RWPE2 (cell line): ENCODE results near the gene LIMK1.
"Not testable (repeated sequence)": the region's sequence is repeated elsewhere in the genome, so short reads cannot be mapped to it uniquely, and the experiment has no call there.

Source experiments
- ATAC-seq: fragments of 200-7000 bp; cut with Tn5 transposase; 3 replicates; pipeline ENCODE4 v1.9.1; 2021; ENCODE audit warnings: low read depth
- DNase-seq: peaks from one replicate; pipeline ENCODE4 v3.0.0-alpha.2; 2020; ENCODE audit warnings: low spot score
- H3K27ac ChIP-seq: fragments of 450-650 bp; 2 replicates; pipeline ENCODE4 v1.5.1; 2017; ENCODE audit warnings: mild to moderate bottlenecking; ENCODE audit not compliant: poor library complexity, severe bottlenecking
- H3K27me3 ChIP-seq: fragments of 250-450 bp; sonication (Bioruptor Pico); 2 replicates; pipeline ENCODE4 v1.5.1; 2021; ENCODE audit warnings: mild to moderate bottlenecking, moderate library complexity; ENCODE audit not compliant: insufficient read depth, poor library complexity, severe bottlenecking
- H3K36me3 ChIP-seq: fragments of 250-450 bp; sonication (Bioruptor Pico); 2 replicates; pipeline ENCODE4 v1.5.1; 2020; ENCODE audit warnings: low read depth, mild to moderate bottlenecking, moderate library complexity
- H3K4me1 ChIP-seq: fragments of 250-450 bp; sonication (Bioruptor Pico); 2 replicates; pipeline ENCODE4 v1.5.1; 2021; ENCODE audit warnings: mild to moderate bottlenecking, moderate library complexity; ENCODE audit not compliant: insufficient read depth, poor library complexity, severe bottlenecking
- H3K4me3 ChIP-seq: fragments of 250-450 bp; sonication (Bioruptor Pico); 2 replicates; pipeline ENCODE4 v1.5.1; 2021; ENCODE audit warnings: mild to moderate bottlenecking, moderate library complexity; ENCODE audit not compliant: severe bottlenecking
- H3K9me3 ChIP-seq: fragments of 250-450 bp; sonication (Bioruptor Pico); 2 replicates; pipeline ENCODE4 v1.5.1; 2021; ENCODE audit warnings: mild to moderate bottlenecking, moderate library complexity; ENCODE audit not compliant: severe bottlenecking
- TF ChIP-seq, protein P1 (sequence below): fragments of 450-650 bp; IDR thresholded peaks from one replicate; pipeline ENCODE4 v1.5.1; 2017; ENCODE audit warnings: mild to moderate bottlenecking, moderate library complexity; ENCODE audit not compliant: poor library complexity, severe bottlenecking

The LIMK1 gene

DNA sequence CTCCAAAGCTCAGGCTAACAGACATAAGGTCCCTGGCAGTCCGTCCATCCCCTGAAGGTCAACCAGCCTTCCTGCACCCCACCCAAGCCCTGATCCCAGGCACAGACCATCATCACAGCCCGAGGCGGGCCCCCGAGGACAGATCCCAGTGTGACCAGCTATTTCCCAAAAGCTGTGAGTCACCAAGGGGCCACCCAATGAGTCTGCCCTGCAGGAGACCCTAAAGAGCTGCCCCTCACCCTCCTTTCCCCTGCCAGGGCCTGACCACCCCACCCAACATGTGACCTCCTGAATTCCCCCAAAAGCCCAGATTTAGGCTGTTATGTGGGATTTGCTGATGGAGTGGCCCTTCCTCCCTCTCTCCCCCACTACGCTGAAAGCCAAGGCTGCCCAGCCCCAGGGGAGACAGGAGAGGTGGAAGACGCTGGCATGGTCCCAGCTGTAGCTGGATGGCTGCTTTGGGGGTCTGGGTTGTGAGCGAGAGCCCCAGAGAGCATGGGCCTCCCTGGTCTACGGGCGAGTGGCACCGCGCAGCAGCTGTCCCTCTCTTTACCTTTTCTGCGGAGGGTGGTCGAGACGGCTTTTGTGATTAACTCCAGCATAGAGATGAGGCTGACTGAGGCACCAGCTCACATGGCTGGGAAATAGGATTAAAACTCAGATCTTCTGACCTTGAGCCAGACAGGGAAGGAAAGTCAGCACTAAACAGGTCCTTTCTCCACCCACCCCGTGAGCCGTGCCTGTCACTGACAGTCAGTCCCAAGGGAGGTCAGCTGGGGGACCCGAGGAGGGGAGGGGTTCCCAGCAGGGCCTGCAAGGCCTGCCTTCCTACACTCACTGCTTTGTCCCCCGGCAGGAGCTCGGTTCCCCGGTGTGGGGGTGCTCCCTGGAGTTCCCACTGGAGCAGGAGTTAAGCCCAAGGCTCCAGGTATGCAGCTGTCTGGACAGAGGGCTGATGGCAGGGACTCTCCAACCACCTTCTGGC is 38.9 kb upstream of the LIMK1 start:
- Histone ChIP-seq H3K27ac (no peak overlapping the region), H3K9me3 (no peaks in the 10 kb centered on the region), H3K4me1 (no peaks in the 10 kb centered on the region), H3K27me3 (no peaks in the 10 kb centered on the region), H3K4me3 (no peak overlapping the region), H3K36me3 (no peaks in the 10 kb centered on the region)
- ATAC-seq (no peak), DNase-seq (no peak)
- TF ChIP-seq, protein P1, sequence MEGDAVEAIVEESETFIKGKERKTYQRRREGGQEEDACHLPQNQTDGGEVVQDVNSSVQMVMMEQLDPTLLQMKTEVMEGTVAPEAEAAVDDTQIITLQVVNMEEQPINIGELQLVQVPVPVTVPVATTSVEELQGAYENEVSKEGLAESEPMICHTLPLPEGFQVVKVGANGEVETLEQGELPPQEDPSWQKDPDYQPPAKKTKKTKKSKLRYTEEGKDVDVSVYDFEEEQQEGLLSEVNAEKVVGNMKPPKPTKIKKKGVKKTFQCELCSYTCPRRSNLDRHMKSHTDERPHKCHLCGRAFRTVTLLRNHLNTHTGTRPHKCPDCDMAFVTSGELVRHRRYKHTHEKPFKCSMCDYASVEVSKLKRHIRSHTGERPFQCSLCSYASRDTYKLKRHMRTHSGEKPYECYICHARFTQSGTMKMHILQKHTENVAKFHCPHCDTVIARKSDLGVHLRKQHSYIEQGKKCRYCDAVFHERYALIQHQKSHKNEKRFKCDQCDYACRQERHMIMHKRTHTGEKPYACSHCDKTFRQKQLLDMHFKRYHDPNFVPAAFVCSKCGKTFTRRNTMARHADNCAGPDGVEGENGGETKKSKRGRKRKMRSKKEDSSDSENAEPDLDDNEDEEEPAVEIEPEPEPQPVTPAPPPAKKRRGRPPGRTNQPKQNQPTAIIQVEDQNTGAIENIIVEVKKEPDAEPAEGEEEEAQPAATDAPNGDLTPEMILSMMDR, result no peak

GRCh38 chr7:74046581-74046980 is 37.0 kb upstream of the LIMK1 start:
- H3K27me3 ChIP-seq, ATAC-seq, DNase-seq, H3K27ac ChIP-seq, H3K36me3 ChIP-seq, H3K4me3 ChIP-seq, H3K4me1 ChIP-seq, H3K9me3 ChIP-seq: not testable (repeated sequence)

GRCh38 chr7:74047804-74048380 is 35.7 kb upstream of the LIMK1 start:
- Histone ChIP-seq H3K36me3 (no peaks in the 10 kb centered on the region), H3K4me3 (no peak overlapping the region), H3K9me3 (no peaks in the 10 kb centered on the region), H3K27ac (no peak overlapping the region), H3K27me3 (no peaks in the 10 kb centered on the region), H3K4me1 (no peaks in the 10 kb centered on the region)
- DNase-seq, result no peak
- TF ChIP-seq, protein P1, result no peak
- ATAC-seq, result no peak

DNA sequence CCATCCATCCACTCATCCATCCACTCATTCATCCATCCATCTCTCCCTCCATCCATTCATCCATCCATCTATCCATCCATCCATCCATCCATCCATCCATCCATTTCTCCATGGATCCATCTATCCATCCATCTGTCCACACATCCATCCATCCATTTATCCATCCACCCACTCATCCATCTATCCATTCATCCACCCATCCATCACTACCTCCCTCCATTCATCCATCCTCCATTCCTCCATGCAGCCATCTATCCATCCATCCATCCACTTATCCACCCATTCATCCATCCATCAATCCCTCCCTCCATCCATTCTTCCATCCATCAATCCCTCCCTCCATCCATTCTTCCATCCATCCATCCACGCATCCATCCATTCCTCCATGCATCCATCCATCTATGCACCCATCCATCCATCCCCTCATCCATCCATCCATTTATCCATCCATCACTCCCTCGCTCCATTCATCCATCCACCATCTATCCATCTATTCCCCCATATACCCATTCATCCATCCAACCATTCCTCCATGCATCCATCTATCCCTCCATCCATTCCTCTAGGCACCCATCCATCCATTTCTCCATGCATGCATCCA is 34.5 kb upstream of the LIMK1 start:
- Histone ChIP-seq H3K4me1 (no peaks in the 10 kb centered on the region), H3K27me3 (no peaks in the 10 kb centered on the region), H3K27ac (no peak overlapping the region), H3K36me3 (no peaks in the 10 kb centered on the region), H3K9me3 (no peaks in the 10 kb centered on the region), H3K4me3 (no peak overlapping the region)
- ATAC-seq (no peak), DNase-seq (no peak)
- TF ChIP-seq, protein P1, result no peak

GRCh38 chr7:74049997-74050798 is 33.4 kb upstream of the LIMK1 start:
- H3K36me3 ChIP-seq, result no peaks in the 10 kb centered on the region
- no peaks in the 10 kb centered on the region for H3K9me3 ChIP-seq
- TF ChIP-seq, protein P1, result no peak
- ATAC-seq (no peak), DNase-seq (no peak)
- H3K4me3 ChIP-seq, result no peak overlapping the region
- no peaks in the 10 kb centered on the region for H3K4me1 ChIP-seq
- no peak overlapping the region for H3K27ac ChIP-seq
- H3K27me3 ChIP-seq, result no peaks in the 10 kb centered on the region
